Measurements from ENCODE around the gene TRIM13.
"Not testable (repeated sequence)": the region's sequence is repeated elsewhere in the genome, so short reads cannot be mapped to it uniquely, and the experiment has no call there.

TRIM13 gene

DNA sequence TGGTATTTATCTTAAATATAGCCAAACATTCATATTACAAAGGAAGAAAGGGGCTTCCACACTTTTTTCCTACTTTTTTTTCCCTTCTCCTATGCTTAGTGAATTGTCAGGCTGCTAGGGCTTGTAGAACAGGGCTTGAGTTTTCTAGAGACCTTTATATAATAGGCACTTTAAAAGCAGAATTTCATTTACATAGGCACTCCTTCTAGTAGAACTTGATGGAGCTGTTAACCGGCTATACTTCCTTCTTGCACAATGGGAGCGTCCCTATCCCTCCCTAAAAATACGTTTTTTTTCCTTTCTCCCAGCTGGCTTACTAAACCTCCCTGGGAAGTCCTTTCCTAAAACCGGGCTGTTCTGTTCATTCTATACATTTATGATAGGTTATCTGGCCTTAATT is 1.1 kb downstream of the TRIM13 start:
- no peak for DNase-seq

DNA sequence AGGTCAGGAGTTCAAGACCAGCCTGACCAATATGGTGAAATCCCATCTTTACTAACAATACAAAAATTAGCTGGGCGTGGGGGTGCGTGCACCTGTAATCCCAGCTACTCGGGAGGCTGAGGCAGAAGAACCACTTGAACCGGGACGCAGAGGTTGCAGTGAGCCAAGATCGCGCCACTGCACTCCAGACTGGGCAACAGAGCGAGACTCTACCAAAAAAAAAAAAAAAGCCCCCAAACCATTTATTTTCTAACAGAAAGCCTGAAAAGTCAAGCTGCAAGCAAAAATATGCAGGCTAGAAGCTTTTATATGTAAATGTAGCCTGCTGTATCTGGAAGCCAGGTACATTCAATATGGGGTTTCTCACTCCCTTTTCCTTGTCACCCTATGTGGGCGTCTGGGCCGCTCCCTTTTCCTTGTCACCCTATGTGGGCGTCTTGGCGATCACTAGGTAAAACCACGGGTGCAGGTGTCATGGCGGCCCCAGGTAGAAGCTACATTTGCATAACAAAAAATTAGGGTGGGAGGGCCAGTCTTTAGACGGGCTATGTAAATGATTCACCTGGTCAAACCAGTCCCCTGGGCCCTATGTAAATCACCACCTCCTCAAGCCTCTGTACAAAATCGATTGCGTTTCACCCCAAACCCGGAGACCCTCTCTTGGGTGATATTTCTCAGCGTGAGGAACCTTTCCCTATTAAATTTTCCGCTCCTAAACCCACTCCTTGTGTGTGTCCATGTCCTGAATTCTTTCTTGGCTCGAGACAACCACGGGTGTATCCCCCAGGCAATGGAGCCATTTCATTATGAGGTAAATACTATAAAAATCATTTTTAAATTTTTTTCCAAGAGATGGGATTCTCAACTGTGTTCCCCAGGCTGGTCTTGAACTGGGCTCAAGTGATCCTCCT is 2.1 kb downstream of the TRIM13 start:
- DNase-seq, result no peak

- DNase-seq, result no peak
Measured at GRCh38 chr13:50001287-50001686, 4.4 kb downstream of the TRIM13 start.

DNA sequence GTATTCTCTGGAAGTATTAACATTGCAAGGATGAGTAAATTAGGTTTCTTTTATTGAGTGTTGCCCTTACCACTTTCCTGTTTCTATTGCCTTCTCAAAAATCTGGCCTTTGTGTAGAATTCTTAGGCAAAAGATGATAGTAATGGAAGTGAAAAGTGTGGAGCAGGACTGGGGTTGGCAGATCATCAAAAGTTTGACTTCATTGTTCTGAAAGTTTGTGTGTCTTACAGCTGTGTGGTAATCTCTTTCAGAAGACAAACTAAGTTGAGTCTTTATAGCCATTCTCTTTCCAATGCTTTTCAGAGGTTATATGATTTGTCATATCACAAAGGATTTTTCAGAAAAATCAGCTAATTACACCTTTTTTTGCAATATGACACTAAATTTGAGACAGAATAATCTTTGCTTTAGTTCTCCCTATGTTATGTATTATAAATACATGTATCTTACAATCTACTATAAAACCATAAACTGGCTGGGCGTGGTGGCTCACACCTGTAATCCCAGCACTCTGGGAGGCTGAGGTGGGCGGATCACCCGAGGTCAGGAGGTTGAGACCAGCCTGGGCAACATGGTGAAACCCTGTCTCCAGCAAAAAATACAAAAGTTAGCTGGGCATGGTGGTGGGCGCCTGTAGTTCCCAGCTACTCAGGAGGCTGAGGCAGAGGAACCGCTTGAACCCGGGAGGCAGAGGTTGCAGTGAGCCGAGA is 9.7 kb downstream of the TRIM13 start:
- DNase-seq, result no peak

- DNase-seq, result no peak
Measured at GRCh38 chr13:50011461-50011860, 14.6 kb downstream of the TRIM13 start.

DNA sequence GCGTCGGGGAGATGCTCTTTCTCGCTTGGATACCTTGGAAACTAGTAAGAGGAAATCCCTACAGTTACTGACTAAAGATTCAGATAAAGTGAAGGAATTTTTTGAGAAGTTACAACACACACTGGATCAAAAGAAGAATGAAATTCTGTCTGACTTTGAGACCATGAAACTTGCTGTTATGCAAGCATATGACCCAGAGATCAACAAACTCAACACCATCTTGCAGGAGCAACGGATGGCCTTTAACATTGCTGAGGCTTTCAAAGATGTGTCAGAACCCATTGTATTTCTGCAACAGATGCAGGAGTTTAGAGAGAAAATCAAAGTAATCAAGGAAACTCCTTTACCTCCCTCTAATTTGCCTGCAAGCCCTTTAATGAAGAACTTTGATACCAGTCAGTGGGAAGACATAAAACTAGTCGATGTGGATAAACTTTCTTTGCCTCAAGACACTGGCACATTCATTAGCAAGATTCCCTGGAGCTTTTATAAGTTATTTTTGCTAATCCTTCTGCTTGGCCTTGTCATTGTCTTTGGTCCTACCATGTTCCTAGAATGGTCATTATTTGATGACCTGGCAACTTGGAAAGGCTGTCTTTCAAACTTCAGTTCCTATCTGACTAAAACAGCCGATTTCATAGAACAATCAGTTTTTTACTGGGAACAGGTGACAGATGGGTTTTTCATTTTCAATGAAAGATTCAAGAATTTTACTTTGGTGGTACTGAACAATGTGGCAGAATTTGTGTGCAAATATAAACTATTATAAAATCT is 15.7 kb downstream of the TRIM13 start:
- DNase-seq, result no peak

DNA sequence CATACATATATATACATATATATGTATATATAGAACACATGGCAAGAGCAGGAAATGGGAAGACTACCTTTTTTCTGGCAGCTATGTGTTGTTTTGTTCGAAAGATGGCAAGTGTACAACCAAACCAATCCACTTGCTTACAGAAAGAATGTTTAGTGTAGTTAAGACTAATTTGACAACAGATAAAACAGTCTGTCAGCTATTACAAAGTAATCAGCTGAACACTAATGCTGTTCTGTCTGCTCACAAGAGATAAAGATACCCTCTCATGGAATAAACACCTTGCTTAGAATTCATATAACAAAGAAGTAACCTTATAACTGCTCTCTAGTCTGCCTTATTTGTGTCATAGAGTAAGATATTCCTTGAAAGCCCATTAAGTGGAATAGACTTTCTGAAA is 17.5 kb downstream of the TRIM13 start:
- no peak for DNase-seq

- no peak for DNase-seq
Measured at GRCh38 chr13:50015258-50015657, 18.4 kb downstream of the TRIM13 start, which contains the start of gene KCNRG. Gene KCNRG (plus strand): TSS chr13:50015444. CDS start chr13:50015494, 50 bp downstream.

DNA sequence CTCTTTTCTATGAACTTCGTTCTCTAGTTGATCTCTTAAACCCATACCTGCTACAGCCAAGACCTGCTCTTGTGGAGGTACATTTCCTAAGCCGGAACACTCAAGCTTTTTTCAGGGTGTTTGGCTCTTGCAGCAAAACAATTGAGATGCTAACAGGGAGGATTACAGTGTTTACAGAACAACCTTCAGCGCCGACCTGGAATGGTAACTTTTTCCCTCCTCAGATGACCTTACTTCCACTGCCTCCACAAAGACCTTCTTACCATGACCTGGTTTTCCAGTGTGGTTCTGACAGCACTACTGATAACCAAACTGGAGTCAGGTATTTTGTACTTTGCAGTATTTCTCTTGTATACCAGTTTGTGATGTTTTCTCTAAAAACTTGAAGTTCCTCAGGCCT is 18.9 kb downstream of the TRIM13 start:
- no peak for DNase-seq

DNA sequence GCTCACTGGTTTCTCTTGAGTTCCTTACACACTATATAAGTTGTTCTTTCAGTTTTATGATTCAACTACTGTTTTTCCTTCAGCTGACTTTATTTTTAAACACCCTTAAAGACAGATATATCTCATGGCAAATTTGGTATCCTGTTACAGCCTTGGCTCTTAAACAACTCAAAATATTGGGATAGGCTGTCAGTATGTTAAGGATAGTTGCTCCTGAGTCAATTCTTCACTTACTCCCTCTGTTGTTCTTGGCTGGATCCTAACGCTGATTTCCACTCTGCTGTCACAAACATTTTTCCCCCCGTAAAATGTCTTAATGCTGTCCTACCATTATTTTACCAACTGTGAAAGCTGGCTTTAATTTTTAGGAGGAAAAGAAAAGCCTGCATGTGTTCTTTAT is 19.6 kb downstream of the TRIM13 start:
- DNase-seq, result no peak

- no peak for DNase-seq
Measured at GRCh38 chr13:50017819-50018218, 21.0 kb downstream of the TRIM13 start.

DNA sequence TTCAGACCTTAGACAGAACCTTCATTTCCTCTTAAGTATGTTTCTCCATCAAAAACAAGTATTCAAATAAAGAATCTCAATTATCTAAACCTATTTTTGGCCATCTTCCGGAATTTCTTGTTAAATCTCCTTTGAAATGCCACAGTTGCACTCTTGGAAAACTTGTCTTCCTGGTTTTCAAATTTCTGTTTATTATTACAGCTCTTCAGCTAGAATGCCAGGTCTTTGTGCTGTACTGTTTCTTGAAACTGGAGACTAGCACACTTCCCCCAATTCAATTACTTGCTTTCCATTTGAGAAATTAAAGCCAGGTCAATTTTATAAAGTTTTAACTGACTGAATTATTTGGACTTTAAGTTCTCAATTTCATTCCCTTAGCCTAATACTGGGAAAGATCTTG is 28.6 kb downstream of the TRIM13 start:
- DNase-seq, result no peak

DNA sequence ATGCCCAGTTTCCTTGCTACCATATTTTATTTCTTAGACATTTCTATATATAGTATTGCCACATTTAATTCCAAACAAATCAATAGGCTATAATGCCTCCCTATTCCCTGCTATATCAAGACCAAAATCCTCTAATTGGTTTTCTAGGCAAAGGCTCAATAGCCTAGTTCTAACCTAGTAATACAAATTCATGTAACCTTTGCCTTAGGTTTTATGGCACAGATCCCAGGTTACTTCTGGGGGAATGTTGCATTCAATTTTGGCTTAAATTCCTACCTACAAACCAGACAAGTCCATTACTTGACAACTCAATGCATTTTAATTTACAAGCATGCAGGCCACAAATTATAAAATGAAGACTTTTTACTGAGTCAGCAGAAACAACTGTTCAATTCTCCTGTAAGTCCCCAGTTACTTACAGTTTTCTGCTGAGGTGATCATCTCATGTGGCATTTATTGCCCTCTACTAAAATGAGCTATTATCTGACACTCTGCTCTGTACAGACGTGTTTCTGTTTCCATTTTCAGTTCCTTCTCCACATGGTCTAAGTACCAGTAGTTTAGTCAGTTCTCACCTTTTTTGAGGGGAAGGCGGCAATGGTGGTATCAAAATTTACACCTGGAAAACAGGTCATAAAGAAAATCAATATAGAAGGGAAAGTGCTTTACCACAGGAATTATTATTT is 30.1 kb downstream of the TRIM13 start:
- no peak for DNase-seq

GRCh38 chr13:50030315-50030714 is 33.5 kb downstream of the TRIM13 start:
- DNase-seq, result no peak

- no peak for DNase-seq
Measured at GRCh38 chr13:50033725-50034124, 36.9 kb downstream of the TRIM13 start.

DNA sequence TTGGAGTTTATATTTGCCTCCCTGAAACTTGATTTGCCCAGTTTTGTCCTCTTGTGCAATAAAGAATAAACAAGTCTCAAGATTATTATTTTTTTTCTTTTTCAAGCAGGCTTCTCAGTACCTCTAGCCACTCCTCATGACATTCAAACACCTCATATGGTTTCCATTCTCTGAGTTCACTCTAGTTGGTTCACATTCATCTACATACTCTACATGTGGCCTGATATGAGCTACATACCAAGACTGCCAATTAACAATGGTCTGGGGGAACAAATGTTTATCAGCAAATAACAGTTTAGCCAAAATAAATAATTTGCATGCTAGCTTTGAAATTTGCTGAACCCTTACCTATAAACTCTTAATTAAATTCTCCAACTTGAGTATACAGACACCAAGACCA is 40.9 kb downstream of the TRIM13 start:
- DNase-seq, result no peak

GRCh38 chr13:50038266-50038665 is 41.4 kb downstream of the TRIM13 start:
- no peak for DNase-seq

DNA sequence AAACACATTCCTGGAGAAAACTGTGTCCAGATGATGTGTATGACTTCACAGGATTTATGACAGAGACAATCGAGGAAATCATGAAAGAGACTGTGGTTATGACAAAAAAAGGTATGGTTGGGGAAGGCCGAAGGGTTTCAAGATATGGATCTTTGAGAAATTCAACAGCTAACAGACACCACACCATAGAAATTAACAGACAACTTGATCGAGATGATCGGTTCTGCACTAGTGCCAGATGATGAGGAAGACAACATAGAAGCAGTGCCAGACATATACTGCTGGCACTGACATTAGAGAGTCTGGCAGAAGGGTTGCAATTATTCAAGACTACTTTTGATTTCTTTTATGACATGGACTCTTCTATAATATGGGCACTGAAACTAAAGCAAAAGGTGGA is 55.6 kb downstream of the TRIM13 start:
- DNase-seq, result no peak

GRCh38 chr13:50053844-50054243 is 57.0 kb downstream of the TRIM13 start:
- DNase-seq, result no peak

- DNase-seq, result no peak
Measured at GRCh38 chr13:50055454-50055853, 58.6 kb downstream of the TRIM13 start.

GRCh38 chr13:50060718-50061117 is 63.9 kb downstream of the TRIM13 start:
- DNase-seq, result no peak

- DNase-seq, result not testable (repeated sequence)
Measured at GRCh38 chr13:50062336-50062735, 65.5 kb downstream of the TRIM13 start.

- no peak for DNase-seq
Measured at GRCh38 chr13:50065712-50066111, 68.9 kb downstream of the TRIM13 start.

Measured in CD4-positive, alpha-beta T cell treated with Interleukin-4 for 4 hours (primary cell).